ENCODE data around the gene ST3GAL2.
A peak's percentile ranks its signal among the peaks of the same experiment; 100 is the strongest.
"Not testable (repeated sequence)": the region's sequence is repeated elsewhere in the genome, so short reads cannot be mapped to it uniquely, and the experiment has no call there.

ST3GAL2 gene

DNA sequence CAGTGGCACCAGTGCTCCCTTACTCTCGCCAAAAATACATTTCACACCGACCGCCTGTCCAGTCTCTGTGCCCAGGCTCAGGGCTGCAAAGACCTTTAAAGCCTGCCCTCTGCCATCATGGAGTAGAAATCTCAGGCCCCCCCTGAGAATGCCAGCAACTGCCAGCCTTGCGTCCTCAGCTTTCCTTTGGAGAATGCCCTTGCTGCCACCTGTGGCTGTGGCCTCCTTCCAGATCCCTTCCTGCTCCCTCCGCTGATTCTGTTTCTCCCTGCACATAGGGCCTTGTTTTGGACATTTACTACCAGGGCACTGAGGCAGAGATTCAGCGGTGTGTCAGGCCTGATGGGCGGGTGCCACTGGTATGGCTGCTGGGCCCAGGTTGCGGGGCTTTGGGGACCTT is 28.7 kb upstream of the ST3GAL2 start:
- DNase-seq (ENCODE audit: low read depth in 2 of 2), result no peak

- no peak for DNase-seq (ENCODE audit: low read depth in 2 of 2)
Observed at GRCh38 chr16:70467113-70467512, 28.2 kb upstream of the ST3GAL2 start.

DNA sequence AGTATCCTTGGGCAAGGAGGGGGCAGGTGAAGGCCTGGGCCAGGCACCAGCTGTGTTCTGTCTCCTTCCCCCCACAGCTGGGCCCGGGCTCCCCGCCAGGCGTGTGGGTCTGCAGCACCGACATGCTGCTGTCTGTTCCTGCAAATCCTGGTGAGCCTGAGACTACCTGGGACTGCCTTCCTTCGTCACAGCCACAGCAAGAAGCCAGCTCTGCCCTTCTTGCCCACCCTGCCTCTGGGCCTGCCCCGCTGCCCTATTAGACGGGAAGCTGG is 27.8 kb upstream of the ST3GAL2 start:
- no peak for DNase-seq (ENCODE audit: low read depth in 2 of 2)

DNA sequence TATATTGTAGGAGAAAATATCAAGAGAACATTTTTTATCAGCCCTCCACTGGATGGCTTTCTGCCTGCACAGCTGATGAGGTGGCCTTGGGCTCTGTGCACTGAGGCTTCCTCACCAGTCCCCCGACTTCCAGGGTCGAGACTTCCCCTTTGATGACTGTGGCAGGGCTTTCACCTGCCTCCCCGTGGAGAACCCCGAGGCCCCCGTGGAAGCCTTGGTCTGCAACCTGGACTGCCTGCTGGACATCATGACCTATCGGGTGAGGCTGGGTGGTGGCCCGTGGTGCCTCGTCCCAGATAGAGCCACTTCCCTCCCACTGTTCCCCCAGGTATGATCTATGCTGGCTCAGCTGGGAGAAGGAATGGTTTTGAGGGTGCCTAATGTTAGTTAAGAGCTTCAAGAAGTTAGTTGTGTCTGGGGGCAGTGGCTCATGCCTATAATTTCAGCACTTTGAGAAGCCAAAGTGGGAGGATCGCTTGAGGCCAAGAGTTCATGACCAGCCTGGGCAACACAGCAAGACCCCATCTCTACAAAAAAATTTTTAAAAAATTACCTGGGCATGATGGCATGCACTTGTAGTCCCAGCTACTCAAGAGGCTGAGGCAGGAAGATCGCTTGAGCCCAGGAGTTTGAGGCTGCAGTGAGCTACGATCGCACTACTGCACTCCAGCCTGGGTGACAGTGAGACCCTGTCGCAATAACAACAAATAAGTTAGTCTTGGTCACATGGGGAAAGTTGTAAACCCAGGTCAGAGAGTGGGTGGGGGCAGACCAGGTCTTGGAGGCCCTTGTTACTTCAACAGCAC is 27.3 kb upstream of the ST3GAL2 start:
- no peak for DNase-seq (ENCODE audit: low read depth in 2 of 2)

- no peak for DNase-seq (ENCODE audit: low read depth in 2 of 2)
Observed at GRCh38 chr16:70463235-70463634, 24.3 kb upstream of the ST3GAL2 start.

DNA sequence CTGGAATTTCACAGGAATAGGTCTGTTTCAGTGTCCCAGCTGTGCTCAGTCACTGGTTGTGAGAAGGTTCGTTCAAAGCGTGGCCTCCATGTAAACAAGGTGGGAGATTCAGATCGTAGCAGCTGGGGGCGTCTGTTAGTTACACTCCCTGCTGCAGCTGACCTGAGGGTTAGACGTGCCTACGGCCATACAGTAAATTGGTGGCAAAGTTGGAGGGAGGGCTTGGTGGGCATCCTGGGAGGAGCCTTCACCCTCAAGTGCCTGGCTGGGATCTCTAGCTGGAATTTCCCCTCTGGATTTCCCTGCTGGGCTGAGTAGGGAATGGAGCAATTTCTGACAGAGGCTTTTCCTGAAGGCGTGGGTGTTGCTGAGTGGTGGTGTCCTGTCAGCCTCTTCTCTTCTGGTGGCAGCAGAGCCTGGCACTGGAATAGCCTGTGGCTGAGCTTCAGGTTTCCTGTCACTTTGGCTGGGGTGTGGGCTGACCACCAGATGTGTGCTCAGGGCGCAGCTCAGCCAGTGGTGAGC is 21.9 kb upstream of the ST3GAL2 start:
- no peak for DNase-seq (ENCODE audit: low read depth in 2 of 2)

DNA sequence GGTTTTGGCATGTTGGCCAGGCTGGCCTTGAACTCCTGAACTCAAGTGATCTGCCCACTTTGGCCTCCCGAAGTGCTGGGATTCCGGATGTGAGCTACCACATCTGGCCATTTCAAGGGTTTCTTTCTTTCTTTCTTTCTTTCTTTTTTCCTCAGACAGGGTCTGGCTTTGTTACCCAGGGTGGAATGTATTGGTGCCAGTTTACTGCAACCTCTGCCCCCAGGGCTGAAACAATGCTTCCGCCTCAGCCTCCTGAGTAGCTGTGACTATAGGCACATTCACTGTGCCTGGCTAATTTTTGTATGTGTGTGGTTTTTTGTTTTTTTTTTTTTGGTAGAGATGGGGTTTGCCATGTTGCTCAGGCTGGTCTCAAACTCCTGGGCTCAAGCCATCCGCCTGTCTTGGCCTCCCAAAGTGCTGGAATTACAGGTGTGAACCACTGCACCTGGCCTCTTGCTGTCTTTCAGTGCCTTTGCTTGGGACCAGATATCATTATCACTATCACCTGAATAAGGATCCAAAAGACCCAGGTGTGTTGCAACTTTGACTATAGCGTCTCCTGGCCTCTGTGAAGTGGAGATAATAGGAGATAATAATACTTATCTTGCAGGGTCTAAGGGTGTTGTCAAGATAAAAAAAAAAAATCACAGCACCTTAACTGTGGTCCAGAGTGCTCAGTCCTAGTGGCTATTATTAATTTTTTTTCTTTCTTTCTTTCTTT is 18.7 kb upstream of the ST3GAL2 start:
- DNase-seq (ENCODE audit: low read depth in 2 of 2), result no peak

GRCh38 chr16:70455910-70456309 is 17.0 kb upstream of the ST3GAL2 start:
- no peak for DNase-seq (ENCODE audit: low read depth in 2 of 2)

GRCh38 chr16:70454222-70455034 is 15.5 kb upstream of the ST3GAL2 start, which contains the start of gene FCSK:
FCSK (plus strand) TSS chr16:70454595; CDS start chr16:70463191, 8,596 bp downstream.
- DNase-seq (ENCODE audit: low read depth in 2 of 2), result peak; percentile 45 to 54

DNA sequence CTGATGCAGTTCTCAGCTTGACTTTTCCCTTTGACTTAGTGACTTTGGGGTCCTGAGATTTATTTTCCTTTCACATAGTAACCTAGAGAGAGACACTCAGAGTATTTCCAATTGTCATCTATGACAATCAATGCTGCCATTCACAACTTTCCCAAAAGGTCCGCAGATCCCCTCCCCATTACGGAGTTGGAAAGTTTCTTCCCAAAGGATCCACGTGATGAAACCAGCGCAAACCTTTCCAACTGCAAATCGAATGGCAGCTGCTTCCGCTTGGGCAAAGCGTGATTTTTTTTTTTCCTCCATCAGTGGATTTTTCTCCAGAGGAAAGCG is 15.0 kb upstream of the ST3GAL2 start:
- DNase-seq (ENCODE audit: low read depth in 2 of 2), result no peak

GRCh38 chr16:70453117-70453891 is 14.4 kb upstream of the ST3GAL2 start:
- DNase-seq (ENCODE audit: low read depth in 2 of 2), result no peak

GRCh38 chr16:70451004-70451340 is 12.1 kb upstream of the ST3GAL2 start:
- DNase-seq (ENCODE audit: low read depth in 2 of 2), result not testable (repeated sequence)

DNA sequence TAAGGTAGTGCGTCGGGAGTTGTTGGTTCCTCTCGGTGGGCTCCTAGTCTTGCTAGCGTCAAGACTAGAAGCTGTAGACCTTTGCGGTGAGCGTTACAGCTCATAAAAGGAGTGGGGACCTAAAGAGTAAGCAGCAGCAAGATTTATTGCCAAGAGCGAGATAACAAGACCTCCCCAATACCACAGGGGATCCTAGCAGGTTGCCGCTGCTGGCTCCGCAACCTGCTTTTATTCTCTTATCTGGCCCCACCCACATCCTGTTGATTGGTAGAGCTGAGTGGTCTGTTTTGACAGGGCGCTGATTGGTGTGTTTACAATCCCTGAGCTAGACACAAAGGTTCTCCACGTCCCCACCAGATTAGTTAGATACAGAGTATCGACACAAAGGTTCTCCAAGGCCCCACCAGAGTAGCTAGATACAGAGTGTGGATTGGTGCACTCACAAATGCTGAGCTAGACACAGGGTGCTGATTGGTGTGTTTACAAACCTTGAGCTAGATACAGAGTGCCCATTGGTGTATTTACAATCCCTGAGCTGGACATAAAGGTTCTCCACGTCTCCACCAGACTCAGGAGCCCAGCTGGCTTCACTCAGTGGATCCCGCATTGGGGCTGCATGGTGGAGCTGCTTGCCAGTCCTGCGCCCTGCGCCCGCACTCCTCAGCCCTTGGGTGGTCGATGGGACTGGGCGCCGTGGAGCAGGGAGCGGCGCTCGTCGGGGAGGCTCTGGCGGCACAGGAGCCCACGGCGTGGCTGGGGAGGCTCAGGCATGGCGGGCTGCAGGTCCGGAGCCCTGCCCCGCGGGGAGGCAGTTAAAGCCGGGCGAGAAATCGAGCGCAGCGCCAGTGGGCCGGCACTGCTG is 11.5 kb upstream of the ST3GAL2 start:
- not testable (repeated sequence) for DNase-seq (ENCODE audit: low read depth in 2 of 2)

DNA sequence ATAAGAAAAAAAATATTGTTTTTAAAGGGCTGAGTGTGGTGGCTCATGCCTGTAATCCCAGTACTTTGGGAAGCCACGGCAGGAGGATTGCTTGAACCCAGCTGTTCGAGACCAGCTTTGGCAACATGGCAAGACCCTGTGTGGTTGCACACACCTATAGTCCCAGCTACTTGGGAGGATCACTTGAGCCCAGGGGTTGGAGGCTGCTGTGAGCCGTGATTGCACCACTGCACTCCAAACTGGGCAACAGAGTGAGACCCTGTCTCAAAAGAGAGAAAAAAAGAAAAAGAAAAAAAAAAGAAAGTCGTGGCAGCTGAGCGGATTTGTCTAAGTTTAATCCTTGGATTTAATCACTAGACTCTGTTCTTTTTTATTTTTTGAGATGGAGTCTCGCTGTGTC is 9.2 kb upstream of the ST3GAL2 start:
- DNase-seq (ENCODE audit: low read depth in 2 of 2), result no peak

DNA sequence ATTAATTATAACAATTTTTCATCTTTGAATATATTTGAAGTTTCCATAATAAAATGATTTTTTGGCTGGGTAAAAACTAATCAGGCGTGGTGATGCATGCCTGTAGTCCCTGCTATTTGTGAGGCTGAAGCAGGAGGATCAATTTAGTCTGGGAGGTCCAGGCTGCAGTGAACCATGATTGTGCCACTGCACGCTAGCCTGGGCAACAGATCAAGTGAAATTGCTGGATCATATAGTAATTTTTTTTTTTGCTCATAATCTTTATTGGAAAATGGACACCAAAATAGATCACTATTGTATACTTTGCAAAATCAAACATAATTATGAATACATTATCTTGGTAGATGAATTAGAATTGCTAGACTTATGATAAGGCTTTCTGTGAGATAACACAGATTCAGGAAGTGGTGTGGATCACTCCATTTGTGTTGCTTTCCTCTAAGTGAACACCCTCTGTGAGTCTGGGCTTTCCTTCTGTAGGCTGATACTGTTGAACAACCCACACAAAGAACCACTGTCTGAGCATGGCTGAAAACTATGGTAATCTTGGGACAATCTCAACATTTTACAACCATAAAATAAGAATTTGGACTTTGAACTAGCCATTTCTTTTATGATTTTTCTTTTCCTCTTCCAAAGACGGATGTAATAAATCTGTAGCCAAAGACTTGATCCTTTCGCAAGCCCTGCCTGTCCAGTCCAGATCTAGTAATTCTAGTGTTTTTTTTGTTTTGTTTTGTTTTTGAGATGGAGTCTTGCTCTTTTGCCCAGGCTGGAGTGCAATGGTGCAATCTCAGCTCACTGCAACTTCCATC is 5.6 kb upstream of the ST3GAL2 start:
- DNase-seq (ENCODE audit: low read depth in 2 of 2), result no peak

GRCh38 chr16:70442344-70442743 is 3.4 kb upstream of the ST3GAL2 start:
- DNase-seq (ENCODE audit: low read depth in 2 of 2), result no peak

DNA sequence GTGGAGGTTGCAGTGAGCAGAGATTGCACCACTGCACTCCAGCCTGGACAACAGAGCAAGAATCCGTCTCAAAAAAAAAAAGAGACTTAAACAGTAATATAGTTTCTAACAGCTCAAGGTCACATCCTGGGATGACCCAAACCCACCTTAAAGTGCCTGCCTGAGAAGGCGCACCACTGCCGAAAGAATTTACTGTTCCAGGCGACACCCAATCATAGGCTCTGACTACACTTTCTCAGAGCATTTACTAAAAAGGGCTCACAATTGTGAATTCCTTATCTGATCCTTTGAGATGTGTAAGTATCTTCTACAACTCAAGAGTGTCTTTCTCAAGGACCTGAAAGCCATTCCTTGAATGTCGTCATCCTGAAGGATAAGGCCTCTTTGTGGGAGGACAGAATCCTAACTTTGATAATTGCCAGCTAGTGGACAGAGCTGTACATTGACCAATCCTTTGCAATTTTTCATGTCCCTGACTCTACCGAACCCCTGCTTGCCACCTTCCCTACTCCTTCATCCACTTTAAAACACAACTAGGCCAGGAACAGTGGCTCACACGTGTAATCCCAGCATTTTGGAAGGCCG is 2.6 kb upstream of the ST3GAL2 start:
- no peak for DNase-seq (ENCODE audit: low read depth in 2 of 2)

GRCh38 chr16:70440009-70440692 is 1.3 kb upstream of the ST3GAL2 start:
- no peak for DNase-seq (ENCODE audit: low read depth in 2 of 2)

GRCh38 chr16:70438585-70438968 is 323 bp downstream of the ST3GAL2 start:
- no peak for DNase-seq (ENCODE audit: low read depth in 2 of 2)
